K562 (cell line): Measurements from ENCODE around the gene UBR7.

Source experiments
- FOXM1 ChIP-seq, 2 experiments: fragments of 450-650 bp in 1 of 2; sonication (generic) in 1 of 2; formaldehyde crosslinking in 1 of 2; IDR thresholded peaks; 2 replicates each; pipeline versions ENCODE4 v1.6.1 to v1.9.0; 2017 to 2022; ENCODE audit warnings: low read depth in 2 of 2, mild to moderate bottlenecking in 2 of 2, missing genetic modification reagents in 1 of 2, moderate library complexity in 1 of 2
- HDGF ChIP-seq: fragments of 450-650 bp; IDR thresholded peaks from 2 replicates; pipeline ENCODE4 v1.6.1; 2016
- LEF1 ChIP-seq: fragments of 450-650 bp; IDR thresholded peaks from 2 replicates; pipeline ENCODE4 v1.6.1; 2016; ENCODE audit warnings: mild to moderate bottlenecking
- MEF2D ChIP-seq: conservative IDR thresholded peaks from 2 replicates; pipeline ENCODE4 v1.6.1; 2016; ENCODE audit warnings: low read depth, missing genetic modification characterization, missing compliant biosample characterization
- NRF1 ChIP-seq, 2 experiments: fragments of 450-650 bp; IDR thresholded peaks in 1 of 2; conservative IDR thresholded peaks in 1 of 2; 2 replicates each; pipeline ENCODE4 v1.6.1; 2014; ENCODE audit warnings: mild to moderate bottlenecking in 2 of 2
- POLR2B ChIP-seq: fragments of 450-650 bp; IDR thresholded peaks from 2 replicates; pipeline ENCODE4 v1.6.1; 2018; ENCODE audit warnings: low read depth; ENCODE audit not compliant: partially characterized antibody
- TBL1XR1 ChIP-seq, 2 experiments: IDR thresholded peaks; 2 replicates each; pipeline ENCODE4 v1.6.1; 2012; ENCODE audit warnings: improper control_type of control experiment in 2 of 2, low read length in 2 of 2, mild to moderate bottlenecking in 1 of 2
- TF ChIP-seq, protein P1 (sequence below), 3 experiments: IDR thresholded peaks in 2 of 3; conservative IDR thresholded peaks in 1 of 3; 2 replicates each; pipeline ENCODE4 v1.5.1; 2011 to 2012; ENCODE audit warnings: low read length in 3 of 3, mild to moderate bottlenecking in 3 of 3, control low read depth in 2 of 3, improper control_type of control experiment in 1 of 3, inconsistent platforms in 1 of 3, low read depth in 1 of 3, mixed read lengths in 1 of 3, moderate library complexity in 1 of 3; ENCODE audit not compliant: insufficient read depth in 2 of 3
- TF ChIP-seq, protein P2 (sequence below): fragments of 200-800 bp; sonication (Bioruptor generic); IDR thresholded peaks from 2 replicates; pipeline ENCODE4 v1.6.1; 2017; ENCODE audit warnings: missing genetic modification characterization, missing compliant biosample characterization
- TF ChIP-seq, protein P3 (sequence below): fragments of 250-450 bp; sonication (Bioruptor Pico); IDR thresholded peaks from 2 replicates; pipeline ENCODE4 v1.6.1; 2021; ENCODE audit warnings: mild to moderate bottlenecking

DNA sequence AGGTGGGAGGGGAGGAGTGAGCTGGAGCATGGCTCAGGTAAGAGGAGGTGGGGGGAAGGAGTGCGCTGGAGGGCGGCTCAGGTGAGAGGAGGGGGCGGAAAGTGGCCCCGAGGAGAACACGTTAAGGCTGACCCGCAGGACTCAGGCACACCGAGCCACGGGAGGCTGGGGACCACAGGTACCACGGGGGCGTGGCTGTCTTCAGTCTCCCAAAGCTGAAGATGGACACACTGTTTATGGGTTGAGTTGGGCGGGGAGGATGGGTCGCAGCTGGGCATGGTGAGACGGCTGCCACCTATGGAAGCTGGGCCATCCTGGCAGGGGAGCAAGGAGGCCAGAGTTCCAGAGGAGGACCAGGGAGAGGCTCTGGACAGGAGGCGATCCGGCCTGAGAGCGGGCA, 23.5 kb downstream of the UBR7 start:
- no peak for TF ChIP-seq HDGF
- no peak for TF ChIP-seq FOXM1 (IDR thresholded peaks at IDR 0.05; ENCODE audit: low read depth)
- no peak for TF ChIP-seq FOXM1 (CRISPR knock-in tag; IDR thresholded peaks at IDR 0.05; ENCODE audit: low read depth)
- no peak for TF ChIP-seq MEF2D (tag)
- TF ChIP-seq, protein P1, sequence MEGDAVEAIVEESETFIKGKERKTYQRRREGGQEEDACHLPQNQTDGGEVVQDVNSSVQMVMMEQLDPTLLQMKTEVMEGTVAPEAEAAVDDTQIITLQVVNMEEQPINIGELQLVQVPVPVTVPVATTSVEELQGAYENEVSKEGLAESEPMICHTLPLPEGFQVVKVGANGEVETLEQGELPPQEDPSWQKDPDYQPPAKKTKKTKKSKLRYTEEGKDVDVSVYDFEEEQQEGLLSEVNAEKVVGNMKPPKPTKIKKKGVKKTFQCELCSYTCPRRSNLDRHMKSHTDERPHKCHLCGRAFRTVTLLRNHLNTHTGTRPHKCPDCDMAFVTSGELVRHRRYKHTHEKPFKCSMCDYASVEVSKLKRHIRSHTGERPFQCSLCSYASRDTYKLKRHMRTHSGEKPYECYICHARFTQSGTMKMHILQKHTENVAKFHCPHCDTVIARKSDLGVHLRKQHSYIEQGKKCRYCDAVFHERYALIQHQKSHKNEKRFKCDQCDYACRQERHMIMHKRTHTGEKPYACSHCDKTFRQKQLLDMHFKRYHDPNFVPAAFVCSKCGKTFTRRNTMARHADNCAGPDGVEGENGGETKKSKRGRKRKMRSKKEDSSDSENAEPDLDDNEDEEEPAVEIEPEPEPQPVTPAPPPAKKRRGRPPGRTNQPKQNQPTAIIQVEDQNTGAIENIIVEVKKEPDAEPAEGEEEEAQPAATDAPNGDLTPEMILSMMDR (IDR thresholded peaks at IDR 0.05 in 2 of 3, conservative IDR thresholded peaks at IDR 0.05 in 1 of 3; ENCODE audit: insufficient read depth in 2 of 3, low read depth in 1 of 3, low read length in 3 of 3) = no peak
- no peak for TF ChIP-seq TBL1XR1 (IDR thresholded peaks at IDR 0.05; ENCODE audit: low read length in 2 of 2)
- no peak for TF ChIP-seq POLR2B
- TF ChIP-seq, protein P2, sequence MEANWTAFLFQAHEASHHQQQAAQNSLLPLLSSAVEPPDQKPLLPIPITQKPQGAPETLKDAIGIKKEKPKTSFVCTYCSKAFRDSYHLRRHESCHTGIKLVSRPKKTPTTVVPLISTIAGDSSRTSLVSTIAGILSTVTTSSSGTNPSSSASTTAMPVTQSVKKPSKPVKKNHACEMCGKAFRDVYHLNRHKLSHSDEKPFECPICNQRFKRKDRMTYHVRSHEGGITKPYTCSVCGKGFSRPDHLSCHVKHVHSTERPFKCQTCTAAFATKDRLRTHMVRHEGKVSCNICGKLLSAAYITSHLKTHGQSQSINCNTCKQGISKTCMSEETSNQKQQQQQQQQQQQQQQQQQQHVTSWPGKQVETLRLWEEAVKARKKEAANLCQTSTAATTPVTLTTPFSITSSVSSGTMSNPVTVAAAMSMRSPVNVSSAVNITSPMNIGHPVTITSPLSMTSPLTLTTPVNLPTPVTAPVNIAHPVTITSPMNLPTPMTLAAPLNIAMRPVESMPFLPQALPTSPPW (CRISPR knock-in tag) = no peak
- TF ChIP-seq LEF1 = no peak
- TF ChIP-seq NRF1 (conservative IDR thresholded peaks at IDR 0.05 in 1 of 2, IDR thresholded peaks at IDR 0.05 in 1 of 2) = no peak
- TF ChIP-seq, protein P3, sequence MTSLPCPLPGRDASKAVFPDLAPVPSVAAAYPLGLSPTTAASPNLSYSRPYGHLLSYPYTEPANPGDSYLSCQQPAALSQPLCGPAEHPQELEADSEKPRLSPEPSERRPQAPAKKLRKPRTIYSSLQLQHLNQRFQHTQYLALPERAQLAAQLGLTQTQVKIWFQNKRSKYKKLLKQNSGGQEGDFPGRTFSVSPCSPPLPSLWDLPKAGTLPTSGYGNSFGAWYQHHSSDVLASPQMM (CRISPR knock-in tag) = no peak
